ENCODE data around the gene DPY19L2.
"Not testable (repeated sequence)": the region's sequence is repeated elsewhere in the genome, so short reads cannot be mapped to it uniquely, and the experiment has no call there.

DPY19L2 gene

GRCh38 chr12:63529641-63530040 is 138.7 kb downstream of the DPY19L2 start:
- not testable (repeated sequence) for H3K27me3 ChIP-seq (ENCODE audit: insufficient read depth, low read length); H3F3A ChIP-seq (ENCODE audit: insufficient read depth, low read length); H3K9ac ChIP-seq (ENCODE audit: low read length)

GRCh38 chr12:63525831-63526230 is 142.5 kb downstream of the DPY19L2 start:
- Histone ChIP-seq H3K4me3 (ENCODE audit: low read depth, low read length, poor library complexity, severe bottlenecking) (no peak overlapping the region), H3K9me2 (ENCODE audit: low read depth, low read length) (no peaks in the 10 kb centered on the region), H3K4me1 (ENCODE audit: insufficient read depth, low read length, severe bottlenecking) (peaks cover 12% of the 10 kb centered on the region), H3K4me2 (ENCODE audit: low read length) (no peak overlapping the region), H3K9ac (ENCODE audit: low read length) (no peak overlapping the region), H3K27ac (ENCODE audit: low read depth, low read length, poor library complexity, severe bottlenecking) (no peak overlapping the region), H2AFZ (ENCODE audit: low read length) (peak overlapping the region; percentile 40; the same call in 1 of the 2 replicates), H3F3A (ENCODE audit: insufficient read depth, low read length) (no peaks in the 10 kb centered on the region), H3K36me3 (ENCODE audit: insufficient read depth, low read length) (no peaks in the 10 kb centered on the region), H3K79me2 (ENCODE audit: insufficient read depth, low read length) (no peaks in the 10 kb centered on the region), H4K20me1 (ENCODE audit: insufficient read depth, low read length) (no peaks in the 10 kb centered on the region), H3K27me3 (ENCODE audit: insufficient read depth, low read length) (no peaks in the 10 kb centered on the region), H3K9me3 (ENCODE audit: low read length) (no peaks in the 10 kb centered on the region)
- TF ChIP-seq CTCF (IDR thresholded peaks at IDR 0.05; ENCODE audit: low read length) (no peak), EZH2 (IDR thresholded peaks at IDR 0.05; ENCODE audit: borderline replicate concordance, low read length) (no peak)

More at GRCh38 chr12:63529641-63530040, 138.7 kb downstream of the DPY19L2 start:
- not testable (repeated sequence) for H3K79me2 ChIP-seq (ENCODE audit: insufficient read depth, low read length); H3K4me3 ChIP-seq (ENCODE audit: low read depth, low read length, poor library complexity, severe bottlenecking); H3K36me3 ChIP-seq (ENCODE audit: insufficient read depth, low read length); H2AFZ ChIP-seq (ENCODE audit: low read length); H3K4me2 ChIP-seq (ENCODE audit: low read length); H3K27ac ChIP-seq (ENCODE audit: low read depth, low read length, poor library complexity, severe bottlenecking); H4K20me1 ChIP-seq (ENCODE audit: insufficient read depth, low read length); H3K9me3 ChIP-seq (ENCODE audit: low read length); H3K9me2 ChIP-seq (ENCODE audit: low read depth, low read length)
- H3K4me1 ChIP-seq (ENCODE audit: insufficient read depth, low read length, severe bottlenecking) = peaks cover 13% of the 10 kb centered on the region

GRCh38 chr12:63521706-63522105 is 146.6 kb downstream of the DPY19L2 start:
- Histone ChIP-seq H3F3A (ENCODE audit: insufficient read depth, low read length) (no peaks in the 10 kb centered on the region), H3K9me3 (ENCODE audit: low read length) (no peaks in the 10 kb centered on the region), H3K79me2 (ENCODE audit: insufficient read depth, low read length) (no peaks in the 10 kb centered on the region), H3K27ac (ENCODE audit: low read depth, low read length, poor library complexity, severe bottlenecking) (no peak overlapping the region), H2AFZ (ENCODE audit: low read length) (peak overlapping the region; percentile 89), H3K4me3 (ENCODE audit: low read depth, low read length, poor library complexity, severe bottlenecking) (no peak overlapping the region), H3K9me2 (ENCODE audit: low read depth, low read length) (no peaks in the 10 kb centered on the region), H3K27me3 (ENCODE audit: insufficient read depth, low read length) (no peaks in the 10 kb centered on the region), H4K20me1 (ENCODE audit: insufficient read depth, low read length) (no peaks in the 10 kb centered on the region), H3K9ac (ENCODE audit: low read length) (no peak overlapping the region), H3K36me3 (ENCODE audit: insufficient read depth, low read length) (no peaks in the 10 kb centered on the region; the same call in 1 of the 2 replicates), H3K4me2 (ENCODE audit: low read length) (no peak overlapping the region), H3K4me1 (ENCODE audit: insufficient read depth, low read length, severe bottlenecking) (peaks cover 25% of the 10 kb centered on the region)
- no peak for TF ChIP-seq CTCF (IDR thresholded peaks at IDR 0.05; ENCODE audit: low read length)
- no peak for TF ChIP-seq EZH2 (IDR thresholded peaks at IDR 0.05; ENCODE audit: borderline replicate concordance, low read length)

Measured in OCI-LY1 (cell line).